Gastroesophageal sphincter (tissue), 3 donors: ENCODE measurements around the gene FZD10.

Experiments
- EP300 ChIP-seq: sonication (generic); formaldehyde crosslinking; IDR thresholded peaks from one replicate; pipeline ENCODE4 v1.6.1; 2017; ENCODE audit warnings: antibody characterized with exemption, mild to moderate bottlenecking
- POLR2A ChIP-seq, 2 donors: fragments of 450-650 bp; IDR thresholded peaks; one replicate each; pipeline ENCODE4 v1.6.1; 2017; ENCODE audit warnings: antibody characterized with exemption in 2 of 2, mild to moderate bottlenecking in 2 of 2, moderate library complexity in 1 of 2
- POLR2AphosphoS5 ChIP-seq: sonication (generic); formaldehyde crosslinking; IDR thresholded peaks from one replicate; pipeline ENCODE4 v1.6.1; 2017; ENCODE audit warnings: antibody characterized with exemption
- TF ChIP-seq, protein P1 (sequence below), 4 experiments: fragments of 200-600 bp in 2 of 4; fragments of 450-650 bp in 2 of 4; sonication (generic) in 1 of 4; IDR thresholded peaks; one replicate each; pipeline ENCODE4 v1.5.1; 2017 to 2019; ENCODE audit warnings: antibody characterized with exemption in 4 of 4, mild to moderate bottlenecking in 2 of 4, moderate library complexity in 2 of 4

GRCh38 chr12:130186651-130187268, 24.5 kb downstream of the FZD10 start:
- TF ChIP-seq, protein P1, sequence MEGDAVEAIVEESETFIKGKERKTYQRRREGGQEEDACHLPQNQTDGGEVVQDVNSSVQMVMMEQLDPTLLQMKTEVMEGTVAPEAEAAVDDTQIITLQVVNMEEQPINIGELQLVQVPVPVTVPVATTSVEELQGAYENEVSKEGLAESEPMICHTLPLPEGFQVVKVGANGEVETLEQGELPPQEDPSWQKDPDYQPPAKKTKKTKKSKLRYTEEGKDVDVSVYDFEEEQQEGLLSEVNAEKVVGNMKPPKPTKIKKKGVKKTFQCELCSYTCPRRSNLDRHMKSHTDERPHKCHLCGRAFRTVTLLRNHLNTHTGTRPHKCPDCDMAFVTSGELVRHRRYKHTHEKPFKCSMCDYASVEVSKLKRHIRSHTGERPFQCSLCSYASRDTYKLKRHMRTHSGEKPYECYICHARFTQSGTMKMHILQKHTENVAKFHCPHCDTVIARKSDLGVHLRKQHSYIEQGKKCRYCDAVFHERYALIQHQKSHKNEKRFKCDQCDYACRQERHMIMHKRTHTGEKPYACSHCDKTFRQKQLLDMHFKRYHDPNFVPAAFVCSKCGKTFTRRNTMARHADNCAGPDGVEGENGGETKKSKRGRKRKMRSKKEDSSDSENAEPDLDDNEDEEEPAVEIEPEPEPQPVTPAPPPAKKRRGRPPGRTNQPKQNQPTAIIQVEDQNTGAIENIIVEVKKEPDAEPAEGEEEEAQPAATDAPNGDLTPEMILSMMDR (IDR thresholded peaks at IDR 0.05): no peak
- TF ChIP-seq EP300 (no peak), POLR2A (IDR thresholded peaks at IDR 0.05) (no peak), POLR2AphosphoS5 (no peak)
